ENCODE data around the gene CASR. TPM values are rescaled to one million over a fixed set of nuclear protein-coding genes. Genes with fewer than 3 reads are reported as not detected.
"Not testable (repeated sequence)": the region's sequence is repeated elsewhere in the genome, so short reads cannot be mapped to it uniquely, and the experiment has no call there.

CASR gene
- not detected for polyA plus RNA-seq (ENCODE audit: insufficient read length)

- no peak for DNase-seq (ENCODE audit: low read depth)
Observed at GRCh38 chr3:122183521-122183892, at the start of gene CASR. TSS of gene CASR (plus strand) at chr3:122183668. CDS start at chr3:122254190, 70,522 bp downstream.

DNA sequence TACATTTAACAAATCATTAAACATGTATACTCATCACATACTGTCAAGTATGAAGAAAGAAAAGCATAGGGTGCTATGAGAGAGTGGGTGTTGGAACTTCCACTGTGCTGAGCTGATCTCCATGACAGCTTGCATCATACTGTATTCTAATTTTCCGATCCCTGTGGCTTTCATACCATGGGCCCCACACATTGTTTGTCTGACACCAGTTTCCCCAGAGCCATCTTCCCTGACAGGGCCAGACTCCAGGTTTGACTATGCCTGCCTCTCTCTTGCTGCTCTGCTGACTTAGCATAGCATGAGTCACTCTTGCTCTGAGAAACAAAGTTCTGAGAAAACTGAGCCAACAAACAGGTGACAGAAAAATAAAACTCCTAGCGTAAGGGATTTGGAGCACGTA, 37.0 kb upstream of the CASR start:
- no peak for DNase-seq (ENCODE audit: low read depth)

GRCh38 chr3:122148941-122149627, 34.4 kb upstream of the CASR start:
- no peak for DNase-seq (ENCODE audit: low read depth)

DNA sequence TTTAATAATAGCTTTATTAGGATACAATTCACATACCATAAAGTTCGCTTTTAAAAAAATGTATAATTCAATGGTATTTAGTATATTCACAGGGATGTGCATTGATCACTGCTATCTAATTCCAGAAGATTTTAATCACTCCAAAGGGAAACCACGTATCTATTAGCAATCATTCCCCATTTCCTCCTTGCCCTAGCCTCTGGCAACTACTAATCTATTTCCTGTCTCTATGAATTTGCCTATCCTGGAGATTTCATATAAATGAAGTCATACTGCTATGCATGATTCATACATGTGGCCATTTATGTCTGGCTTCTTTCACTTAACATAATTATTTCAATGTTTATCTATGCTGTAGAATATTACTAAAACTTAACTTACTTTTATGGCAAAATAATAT, 32.0 kb upstream of the CASR start:
- DNase-seq (ENCODE audit: low read depth) = no peak

DNA sequence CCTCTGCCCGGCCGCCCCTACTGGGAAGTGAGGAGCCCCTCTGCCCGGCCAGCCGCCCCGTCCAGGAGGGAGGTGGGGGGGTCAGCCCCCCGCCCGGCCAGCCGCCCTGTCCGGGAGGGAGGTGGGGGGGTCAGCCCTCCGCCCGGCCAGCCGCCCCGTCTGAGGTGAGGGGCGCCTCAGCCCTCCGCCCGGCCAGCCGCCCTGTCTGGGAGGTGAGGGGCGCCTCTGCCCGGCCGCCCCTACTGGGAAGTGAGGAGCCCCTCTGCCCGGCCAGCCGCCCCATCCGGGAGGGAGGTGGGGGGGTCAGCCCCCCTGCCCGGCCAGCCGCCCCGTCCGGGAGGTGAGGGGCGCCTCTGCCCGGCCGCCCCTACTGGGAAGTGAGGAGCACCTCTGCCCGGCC, 18.5 kb upstream of the CASR start:
- DNase-seq (ENCODE audit: low read depth) = not testable (repeated sequence)

DNA sequence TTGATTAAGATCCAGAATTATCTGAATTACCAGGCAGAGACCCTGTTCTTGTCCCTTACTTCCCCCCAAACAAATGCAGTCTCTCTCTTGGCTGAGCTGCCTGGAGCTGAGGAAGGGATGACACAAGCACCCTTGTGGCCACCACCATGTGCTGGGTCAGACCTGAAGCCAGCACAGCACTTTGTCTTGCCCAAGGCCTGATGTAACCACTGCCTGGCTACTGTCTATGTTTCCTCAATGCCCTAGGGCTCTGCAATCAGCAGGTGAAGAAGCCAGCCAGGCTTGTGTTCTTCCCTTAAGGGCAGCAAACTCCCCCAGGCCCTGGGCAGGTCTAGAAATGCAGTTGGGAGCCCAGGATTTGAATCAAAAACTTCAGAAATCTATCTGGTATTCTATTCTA, 15.8 kb upstream of the CASR start:
- no peak for DNase-seq (ENCODE audit: low read depth)

DNA sequence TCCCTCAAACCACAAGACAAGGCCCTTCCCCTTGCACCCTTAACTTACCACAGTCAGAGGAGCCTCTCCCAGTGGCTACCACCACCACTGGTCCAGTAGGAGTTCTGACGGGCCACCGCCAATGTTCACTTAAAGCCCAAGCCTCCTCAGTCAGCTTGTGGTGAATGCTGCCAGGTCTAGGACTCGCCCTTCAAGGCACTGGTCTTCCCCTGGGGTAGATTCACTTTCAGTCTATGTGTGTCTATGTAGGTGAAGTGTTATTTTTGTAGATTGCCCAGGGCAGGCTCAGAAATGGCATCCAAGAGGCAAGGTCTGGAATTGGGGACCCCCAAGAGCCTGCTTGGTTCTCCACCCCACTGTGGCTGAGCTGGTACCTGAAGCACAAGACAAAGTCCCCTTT, 15.4 kb upstream of the CASR start:
- DNase-seq (ENCODE audit: low read depth) = no peak

DNA sequence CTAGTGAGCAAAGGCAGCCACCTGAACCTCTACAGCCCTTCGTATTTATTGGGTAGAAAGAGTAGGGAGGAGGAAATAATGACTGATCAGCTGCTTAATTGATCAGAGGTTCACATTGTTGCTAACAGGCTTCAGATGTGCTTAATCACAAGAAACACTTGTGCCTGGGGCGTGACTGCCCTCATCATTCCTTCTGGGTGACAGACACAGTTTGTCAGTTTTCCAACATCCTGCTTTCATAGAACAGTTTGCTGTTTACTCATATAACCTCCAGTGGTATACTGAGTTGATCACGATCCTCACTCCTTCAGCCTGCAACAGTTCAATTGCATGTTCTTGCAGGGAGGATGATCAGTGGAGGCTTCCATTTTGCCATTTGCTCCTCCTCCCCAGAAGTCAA, 13.6 kb upstream of the CASR start:
- DNase-seq (ENCODE audit: low read depth) = no peak

DNA sequence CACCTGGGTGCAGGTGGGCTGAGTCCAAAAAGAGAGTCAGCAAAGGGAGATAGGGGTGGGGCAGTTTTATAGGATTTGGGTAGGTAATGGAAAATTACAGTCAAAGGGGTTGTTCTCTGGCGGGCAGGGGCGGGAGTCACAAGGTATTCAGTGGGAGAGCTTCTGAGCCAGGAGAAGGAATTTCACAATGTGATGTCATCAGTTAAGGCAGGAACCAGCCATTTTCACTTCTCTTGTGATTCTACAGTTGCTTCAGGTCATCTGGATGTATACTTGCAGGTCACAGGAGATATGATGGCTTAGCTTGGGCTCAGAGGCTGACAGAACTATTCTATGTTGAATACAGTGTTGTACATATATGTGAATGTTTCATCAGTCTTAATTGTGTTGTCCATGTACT, 12.1 kb upstream of the CASR start:
- DNase-seq (ENCODE audit: low read depth) = not testable (repeated sequence)

DNA sequence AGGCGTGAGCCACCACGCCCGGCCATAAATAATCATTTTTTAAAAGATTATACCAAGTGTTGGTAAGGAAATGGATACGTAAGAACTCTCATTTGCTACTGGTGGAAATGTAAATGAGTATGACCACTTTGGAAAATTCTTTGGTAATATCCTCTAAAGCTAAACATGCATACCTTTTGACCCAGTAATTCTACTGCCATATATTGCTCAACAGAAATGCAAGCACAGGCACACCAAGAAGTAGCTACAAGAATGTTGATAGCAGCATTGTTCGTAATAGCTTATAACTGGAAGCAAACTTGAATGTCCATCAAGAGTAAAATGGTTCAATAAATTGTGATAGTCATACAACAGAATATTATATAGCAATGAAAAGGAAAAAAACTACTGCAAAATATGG, 4.8 kb upstream of the CASR start:
- no peak for DNase-seq (ENCODE audit: low read depth)

DNA sequence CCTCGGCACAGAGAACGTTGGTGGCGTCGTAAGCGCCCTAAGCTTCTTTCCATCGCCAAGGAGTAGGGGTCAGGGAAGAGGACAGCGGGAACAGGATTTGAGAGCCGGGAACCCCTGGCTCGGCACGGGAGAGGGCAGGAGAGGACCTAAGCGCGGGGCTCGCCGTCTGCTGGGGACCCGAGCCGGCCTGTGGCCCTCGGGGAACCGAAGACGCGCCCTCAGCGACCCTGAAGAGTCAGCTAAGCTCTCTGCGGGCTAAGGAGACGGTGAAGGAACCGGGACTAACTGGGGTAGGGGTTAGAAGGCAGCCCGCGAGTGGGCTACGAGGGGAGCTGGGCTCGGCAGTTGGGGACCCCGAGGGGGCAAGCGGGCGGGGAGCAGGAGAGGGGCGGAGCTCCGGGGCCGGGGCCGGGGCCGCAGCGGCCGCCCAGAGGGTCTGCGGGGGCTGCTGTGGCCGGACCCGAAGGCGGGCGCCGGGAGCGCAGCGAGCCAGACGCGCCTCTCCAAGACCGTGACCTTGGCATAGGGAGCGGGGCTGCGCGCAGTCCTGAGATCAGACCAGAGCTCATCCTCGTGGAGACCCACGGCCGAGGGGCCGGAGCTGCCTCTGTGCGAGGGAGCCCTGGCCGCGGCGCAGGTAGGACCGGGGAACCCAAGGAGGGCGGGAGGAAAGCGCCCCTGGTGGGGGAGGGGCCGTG, 574 bp downstream of the CASR start:
- no peak for DNase-seq (ENCODE audit: low read depth)

DNA sequence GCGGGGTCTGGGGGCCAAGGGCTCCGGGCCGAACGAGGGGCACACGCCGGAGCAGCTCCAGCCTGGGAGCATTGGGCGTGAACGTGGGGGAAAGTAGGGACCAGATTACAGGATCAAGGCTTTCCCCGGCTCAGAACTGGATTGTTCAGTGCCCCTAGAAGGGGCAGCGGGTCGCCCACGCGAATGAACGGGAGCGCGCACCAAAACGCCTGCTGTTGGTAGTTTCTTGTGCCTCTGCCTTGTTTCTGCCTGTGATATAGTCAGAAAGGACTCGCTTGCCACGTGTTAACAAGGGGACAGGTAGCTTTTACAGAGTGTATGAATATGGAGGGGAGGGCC, 1.1 kb downstream of the CASR start:
- no peak for DNase-seq (ENCODE audit: low read depth)

GRCh38 chr3:122186372-122186771, 2.9 kb downstream of the CASR start:
- no peak for DNase-seq (ENCODE audit: low read depth)

DNA sequence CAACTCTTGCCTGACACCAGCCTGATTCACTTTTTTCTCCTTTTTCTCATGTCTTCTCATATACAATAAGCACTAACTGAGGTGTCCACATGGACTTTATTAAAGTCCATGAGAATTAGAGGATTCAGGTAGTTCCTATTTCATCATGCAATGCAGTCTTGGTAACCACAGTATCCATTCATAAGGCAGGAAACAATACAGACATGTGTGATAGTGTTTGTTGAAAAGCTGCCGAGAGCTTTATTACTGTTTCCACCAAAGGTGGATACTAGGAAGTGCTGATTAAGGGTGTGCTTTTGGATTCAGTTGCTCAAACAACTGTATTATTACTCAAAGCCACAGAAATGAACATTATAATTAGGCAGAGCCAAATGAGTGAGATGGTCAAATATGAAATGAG, 5.3 kb downstream of the CASR start:
- DNase-seq (ENCODE audit: low read depth) = no peak

- no peak for DNase-seq (ENCODE audit: low read depth)
Observed at GRCh38 chr3:122189357-122189756, 5.9 kb downstream of the CASR start.

DNA sequence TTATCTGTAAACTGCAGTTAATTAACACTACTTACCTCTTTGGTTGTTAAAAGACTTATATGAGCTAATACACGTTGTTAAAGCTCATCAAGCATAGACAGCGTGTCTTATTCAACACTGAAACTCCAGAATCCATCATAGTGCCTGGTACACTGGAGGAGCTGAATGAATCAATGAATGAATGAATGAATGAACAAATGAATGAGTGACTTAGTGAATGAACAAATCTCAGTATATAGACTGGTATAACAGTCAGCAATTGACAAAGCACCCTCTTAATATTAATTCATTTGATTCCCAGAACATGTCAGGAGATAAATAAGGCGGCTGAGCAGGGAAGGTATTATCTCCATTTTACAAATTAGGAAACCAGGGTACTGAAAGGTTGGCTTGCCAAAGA, 7.1 kb downstream of the CASR start:
- no peak for DNase-seq (ENCODE audit: low read depth)

GRCh38 chr3:122198966-122199365, 15.5 kb downstream of the CASR start:
- no peak for DNase-seq (ENCODE audit: low read depth)

- no peak for DNase-seq (ENCODE audit: low read depth)
Observed at GRCh38 chr3:122199552-122199951, 16.1 kb downstream of the CASR start.

DNA sequence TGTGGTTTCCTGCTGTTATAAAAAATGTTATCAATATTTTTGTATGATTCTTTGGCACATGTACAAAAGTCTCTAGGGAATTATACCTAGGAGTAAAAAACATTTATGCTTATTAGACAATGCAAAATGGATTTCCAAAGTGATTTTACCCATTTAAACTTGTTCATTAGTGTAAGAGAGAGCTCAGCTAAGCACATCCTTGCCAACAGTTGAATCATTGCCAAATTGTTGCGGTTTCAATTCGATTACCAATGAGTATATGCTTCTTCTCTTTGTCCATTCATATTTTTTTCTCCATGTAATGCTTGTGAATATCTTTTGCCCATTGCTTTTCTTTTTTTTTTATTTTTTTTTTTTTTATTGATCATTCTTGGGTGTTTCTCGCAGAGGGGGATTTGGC, 17.2 kb downstream of the CASR start:
- no peak for DNase-seq (ENCODE audit: low read depth)

DNA sequence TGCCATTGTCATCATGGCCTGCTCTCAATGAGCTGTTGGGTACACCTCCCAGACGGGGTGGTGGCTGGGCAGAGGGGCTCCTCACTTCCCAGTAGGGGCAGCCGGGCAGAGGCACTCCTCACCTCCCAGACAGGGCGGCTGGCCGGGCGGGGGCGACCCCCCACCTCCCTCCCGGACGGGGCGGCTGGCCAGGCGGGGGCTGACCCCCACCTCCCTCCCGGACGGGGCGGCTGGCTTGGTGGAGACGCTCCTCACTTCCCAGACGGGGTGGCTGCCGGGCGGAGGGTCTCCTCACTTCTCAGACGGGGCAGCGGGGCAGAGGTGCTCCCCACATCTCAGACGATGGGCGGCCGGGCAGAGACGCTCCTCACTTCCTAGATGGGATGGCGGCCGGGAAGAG, 18.0 kb downstream of the CASR start:
- not testable (repeated sequence) for DNase-seq (ENCODE audit: low read depth)

DNA sequence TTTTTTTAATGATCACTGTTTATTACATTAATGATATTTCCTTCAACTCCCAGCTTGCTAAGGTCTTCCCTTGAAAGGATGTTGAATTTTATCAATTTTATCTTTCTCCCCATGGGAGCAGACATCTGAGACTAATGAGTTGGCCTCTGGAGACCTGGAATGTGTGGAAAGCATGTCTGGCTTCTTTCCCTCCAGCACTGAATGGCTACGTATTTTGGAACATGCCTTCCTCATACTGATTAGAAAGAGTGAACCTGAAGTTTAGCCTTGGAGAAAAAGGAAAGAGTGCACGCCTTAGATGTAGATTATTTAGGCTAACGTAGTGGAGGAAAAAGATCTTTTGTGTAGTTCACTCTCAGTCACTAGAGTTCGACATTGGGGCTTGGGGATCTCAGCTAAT, 25.1 kb downstream of the CASR start:
- DNase-seq (ENCODE audit: low read depth) = no peak

- no peak for DNase-seq (ENCODE audit: low read depth)
Observed at GRCh38 chr3:122213650-122214049, 30.2 kb downstream of the CASR start.

DNA sequence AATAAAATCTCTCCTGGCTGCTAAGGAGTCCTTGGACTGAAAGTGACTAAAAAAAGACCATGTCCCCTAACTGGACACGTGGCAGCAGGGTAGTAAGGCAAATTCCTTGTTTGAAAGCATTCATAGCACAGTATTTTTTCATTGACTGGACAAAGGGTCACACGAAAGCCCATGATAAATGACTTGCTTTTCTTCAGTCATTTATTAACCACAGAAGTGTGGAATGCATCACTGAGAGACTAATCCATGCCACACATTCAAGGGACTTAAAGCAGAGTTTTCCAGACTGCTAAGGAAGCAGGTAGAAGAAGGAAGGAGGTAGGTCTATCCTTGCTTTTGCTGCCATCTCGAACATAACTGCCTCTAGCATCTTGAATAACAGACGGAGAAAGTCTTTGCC, 31.2 kb downstream of the CASR start:
- no peak for DNase-seq (ENCODE audit: low read depth)
